SK-N-SH treated with all-trans-retinoic acid at 6 μM for 48 hours (cell line): ENCODE data around the gene TMEM238L.

Experiments used
- ATAC-seq: fragments of 200-7000 bp; cut with Tn5 transposase; 3 replicates; pipeline ENCODE4 v1.9.1; 2020; ENCODE audit warnings: mild to moderate bottlenecking, moderate library complexity
- ARNTL ChIP-seq: fragments of 450-650 bp; formaldehyde crosslinking; IDR thresholded peaks from 2 replicates; pipeline ENCODE4 v1.5.0; 2020; ENCODE audit warnings: low read depth, mild to moderate bottlenecking, moderate library complexity, borderline replicate concordance
- BACH2 ChIP-seq: fragments of 250-450 bp; sonication (Bioruptor Pico); IDR thresholded peaks from 2 replicates; pipeline ENCODE4 v1.9.0; 2021; ENCODE audit warnings: mild to moderate bottlenecking, borderline replicate concordance
- CREB5 ChIP-seq: fragments of 250-450 bp; sonication (Bioruptor Pico); IDR thresholded peaks from 2 replicates; pipeline ENCODE4 v1.5.1; 2020; ENCODE audit warnings: low read depth, mild to moderate bottlenecking, moderate library complexity
- CSDC2 ChIP-seq: fragments of 250-450 bp; sonication (Bioruptor Pico); IDR thresholded peaks from 2 replicates; pipeline ENCODE4 v1.5.0; 2020; ENCODE audit warnings: mild to moderate bottlenecking, moderate library complexity
- ESRRG ChIP-seq: fragments of 250-450 bp; sonication (Bioruptor Pico); IDR thresholded peaks from 2 replicates; pipeline ENCODE4 v1.6.1; 2021; ENCODE audit warnings: mild to moderate bottlenecking
- GLIS3 ChIP-seq: fragments of 250-450 bp; sonication (Bioruptor Pico); IDR thresholded peaks from 2 replicates; pipeline ENCODE4 v1.5.0; 2020; ENCODE audit warnings: mild to moderate bottlenecking, moderate library complexity
- ISL1 ChIP-seq: fragments of 250-450 bp; sonication (Bioruptor Pico); IDR thresholded peaks from 2 replicates; pipeline ENCODE4 v2.1.2; 2022; ENCODE audit warnings: mild to moderate bottlenecking, moderate library complexity
- PPARA ChIP-seq: fragments of 250-450 bp; sonication (Bioruptor Pico); IDR thresholded peaks from 2 replicates; pipeline ENCODE4 v1.5.0; 2020; ENCODE audit warnings: mild to moderate bottlenecking, borderline replicate concordance
- TCF4 ChIP-seq: fragments of 250-450 bp; sonication (Bioruptor Pico); IDR thresholded peaks from 2 replicates; pipeline ENCODE4 v1.8.0; 2021; ENCODE audit warnings: mild to moderate bottlenecking, moderate library complexity, borderline replicate concordance
- ZC3H10 ChIP-seq: fragments of 250-450 bp; sonication (Bioruptor Pico); IDR thresholded peaks from 2 replicates; pipeline ENCODE4 v1.5.1; 2021; ENCODE audit warnings: mild to moderate bottlenecking, moderate library complexity
- ZFP3 ChIP-seq: fragments of 250-450 bp; sonication (Bioruptor Pico); IDR thresholded peaks from 2 replicates; pipeline ENCODE4 v1.5.0; 2020; ENCODE audit warnings: mild to moderate bottlenecking, moderate library complexity
- ZFP30 ChIP-seq: fragments of 450-650 bp; formaldehyde crosslinking; IDR thresholded peaks from 2 replicates; pipeline ENCODE4 v1.5.0; 2022; ENCODE audit warnings: mild to moderate bottlenecking, moderate library complexity
- ZNF565 ChIP-seq: fragments of 450-650 bp; formaldehyde crosslinking; conservative IDR thresholded peaks from 2 replicates; pipeline ENCODE4 v1.5.0; 2020; ENCODE audit warnings: low read depth, mild to moderate bottlenecking, moderate library complexity

Gene TMEM238L

GRCh38 chr17:10748531-10749181 lies 55.2 kb downstream of the TMEM238L start (continued):
- TF ChIP-seq TCF4 (CRISPR knock-in tag): no peak
- no peak for TF ChIP-seq CSDC2 (CRISPR knock-in tag)
- TF ChIP-seq ARNTL (CRISPR knock-in tag): no peak
- TF ChIP-seq ISL1 (CRISPR knock-in tag): no peak
- TF ChIP-seq ZNF565 (CRISPR knock-in tag): no peak
- TF ChIP-seq ESRRG (CRISPR knock-in tag): no peak
- no peak for TF ChIP-seq GLIS3 (CRISPR knock-in tag)
- TF ChIP-seq ZFP30 (CRISPR knock-in tag): no peak

DNA sequence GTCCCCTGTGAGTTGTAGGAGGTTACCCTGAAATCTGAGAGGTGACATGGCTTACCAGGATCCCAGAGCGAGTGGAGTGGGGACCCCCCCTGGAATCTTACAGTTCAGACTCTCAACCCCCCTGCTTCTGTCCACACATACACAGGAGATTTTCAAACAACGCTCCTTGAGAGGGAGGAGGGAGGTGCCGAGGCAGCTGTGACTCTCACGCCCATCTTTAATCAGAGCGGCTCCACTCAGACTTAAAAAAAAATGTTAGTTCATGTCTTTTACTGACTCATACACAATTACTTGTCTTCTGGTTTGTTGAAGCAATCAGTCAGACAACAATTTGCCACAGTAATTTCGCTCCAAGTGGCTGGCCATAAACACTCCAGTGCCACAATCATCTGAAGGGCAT lies 58.7 kb downstream of the TMEM238L start:
- TF ChIP-seq BACH2 (CRISPR knock-in tag) (no peak), CREB5 (CRISPR knock-in tag) (no peak), ZFP3 (no peak), TCF4 (CRISPR knock-in tag) (no peak), ZC3H10 (CRISPR knock-in tag) (no peak), ESRRG (CRISPR knock-in tag) (no peak), ZNF565 (CRISPR knock-in tag) (no peak), PPARA (CRISPR knock-in tag) (no peak)
- ATAC-seq: no peak
